ENCODE measurements around the gene POLR1E.

Gene POLR1E

GRCh38 chr9:37485389-37486255, at the start of gene POLR1E:
Gene POLR1E, plus strand, starts transcription at chr9:37485948. Its CDS starts 100 bp downstream, at chr9:37486048.
- Mint-ChIP-seq H3K4me3 (peak within 1 kb of the TSS; percentile 91), H3K27me3 (peaks cover 9% of the 10 kb centered on the region), H3K4me1 (ENCODE audit: low read depth) (peaks cover 42% of the 10 kb centered on the region), H3K36me3 (ENCODE audit: low read depth) (peaks cover 47% of the 10 kb centered on the region), H3K9me3 (no peaks in the 10 kb centered on the region), H3K27ac (peak within 1 kb of the TSS; percentile 94)
- peak; percentile 99 for DNase-seq

GRCh38 chr9:37436540-37436939, 49.2 kb upstream of the POLR1E start:
- H3K27me3 Mint-ChIP-seq: no peaks in the 10 kb centered on the region
- no peak for DNase-seq
- H3K4me1 Mint-ChIP-seq (ENCODE audit: low read depth): peaks cover 9% of the 10 kb centered on the region
- H3K27ac Mint-ChIP-seq: peak overlapping the region; percentile 63
- H3K36me3 Mint-ChIP-seq (ENCODE audit: low read depth): peaks cover 99% of the 10 kb centered on the region
- no peaks in the 10 kb centered on the region for H3K9me3 Mint-ChIP-seq
- no peak overlapping the region for H3K4me3 Mint-ChIP-seq

- Mint-ChIP-seq H3K4me1 (ENCODE audit: low read depth) (peaks cover 9% of the 10 kb centered on the region), H3K9me3 (no peaks in the 10 kb centered on the region), H3K27ac (peak overlapping the region; percentile 72), H3K4me3 (no peak overlapping the region), H3K27me3 (no peaks in the 10 kb centered on the region), H3K36me3 (ENCODE audit: low read depth) (peaks cover 99% of the 10 kb centered on the region)
- DNase-seq: no peak
Observed at GRCh38 chr9:37437010-37437409, 48.7 kb upstream of the POLR1E start.

GRCh38 chr9:37437621-37438020, 48.1 kb upstream of the POLR1E start:
- Mint-ChIP-seq H3K4me1 (ENCODE audit: low read depth) (peaks cover 5% of the 10 kb centered on the region), H3K9me3 (no peaks in the 10 kb centered on the region), H3K36me3 (ENCODE audit: low read depth) (peaks cover 99% of the 10 kb centered on the region), H3K4me3 (no peak overlapping the region), H3K27me3 (no peaks in the 10 kb centered on the region), H3K27ac (peak overlapping the region; percentile 47)
- no peak for DNase-seq

- Mint-ChIP-seq H3K9me3 (no peaks in the 10 kb centered on the region), H3K27me3 (no peaks in the 10 kb centered on the region), H3K4me3 (no peak overlapping the region), H3K4me1 (ENCODE audit: low read depth) (peaks cover 2% of the 10 kb centered on the region), H3K27ac (no peak overlapping the region), H3K36me3 (ENCODE audit: low read depth) (peaks cover 99% of the 10 kb centered on the region)
- no peak for DNase-seq
Observed at GRCh38 chr9:37438359-37438758, 47.4 kb upstream of the POLR1E start.

GRCh38 chr9:37441776-37442370, 43.9 kb upstream of the POLR1E start:
- H3K36me3 Mint-ChIP-seq (ENCODE audit: low read depth): peaks cover 86% of the 10 kb centered on the region
- H3K27ac Mint-ChIP-seq: no peak overlapping the region
- H3K27me3 Mint-ChIP-seq: no peaks in the 10 kb centered on the region
- peaks cover 9% of the 10 kb centered on the region for H3K4me1 Mint-ChIP-seq (ENCODE audit: low read depth)
- H3K9me3 Mint-ChIP-seq: no peaks in the 10 kb centered on the region
- DNase-seq: no peak
- no peak overlapping the region for H3K4me3 Mint-ChIP-seq

- H3K27ac Mint-ChIP-seq: no peak overlapping the region
- no peaks in the 10 kb centered on the region for H3K9me3 Mint-ChIP-seq
- H3K4me3 Mint-ChIP-seq: no peak overlapping the region
- H3K36me3 Mint-ChIP-seq (ENCODE audit: low read depth): peaks cover 85% of the 10 kb centered on the region
- peaks cover 13% of the 10 kb centered on the region for H3K4me1 Mint-ChIP-seq (ENCODE audit: low read depth)
- H3K27me3 Mint-ChIP-seq: no peaks in the 10 kb centered on the region
- DNase-seq: no peak
Observed at GRCh38 chr9:37442556-37442955, 43.2 kb upstream of the POLR1E start.

- no peak for DNase-seq
- no peak overlapping the region for H3K27ac Mint-ChIP-seq
- H3K36me3 Mint-ChIP-seq (ENCODE audit: low read depth): peaks cover 81% of the 10 kb centered on the region
- H3K27me3 Mint-ChIP-seq: no peaks in the 10 kb centered on the region
- no peak overlapping the region for H3K4me3 Mint-ChIP-seq
- no peaks in the 10 kb centered on the region for H3K9me3 Mint-ChIP-seq
- peaks cover 17% of the 10 kb centered on the region for H3K4me1 Mint-ChIP-seq (ENCODE audit: low read depth)
Observed at GRCh38 chr9:37443566-37443965, 42.2 kb upstream of the POLR1E start.

- no peaks in the 10 kb centered on the region for H3K9me3 Mint-ChIP-seq
- no peak overlapping the region for H3K27ac Mint-ChIP-seq
- peaks cover 16% of the 10 kb centered on the region for H3K4me1 Mint-ChIP-seq (ENCODE audit: low read depth)
- no peak overlapping the region for H3K4me3 Mint-ChIP-seq
- H3K27me3 Mint-ChIP-seq: no peaks in the 10 kb centered on the region
- peaks cover 76% of the 10 kb centered on the region for H3K36me3 Mint-ChIP-seq (ENCODE audit: low read depth)
- no peak for DNase-seq
Observed at GRCh38 chr9:37444890-37445289, 40.9 kb upstream of the POLR1E start.

- DNase-seq: no peak
- Mint-ChIP-seq H3K36me3 (ENCODE audit: low read depth) (peaks cover 72% of the 10 kb centered on the region), H3K27ac (peak overlapping the region; percentile 55), H3K4me1 (ENCODE audit: low read depth) (peaks cover 16% of the 10 kb centered on the region), H3K4me3 (no peak overlapping the region), H3K9me3 (no peaks in the 10 kb centered on the region), H3K27me3 (no peaks in the 10 kb centered on the region)
Observed at GRCh38 chr9:37445832-37446231, 39.9 kb upstream of the POLR1E start.

- Mint-ChIP-seq H3K4me3 (no peak overlapping the region), H3K27ac (no peak overlapping the region), H3K27me3 (no peaks in the 10 kb centered on the region)
Observed at GRCh38 chr9:37446401-37446800, 39.3 kb upstream of the POLR1E start.

GRCh38 chr9:37447111-37447510, 38.6 kb upstream of the POLR1E start:
- DNase-seq: no peak
- no peaks in the 10 kb centered on the region for H3K27me3 Mint-ChIP-seq
- peaks cover 21% of the 10 kb centered on the region for H3K4me1 Mint-ChIP-seq (ENCODE audit: low read depth)
- peak overlapping the region; percentile 45 for H3K27ac Mint-ChIP-seq
- H3K36me3 Mint-ChIP-seq (ENCODE audit: low read depth): peaks cover 68% of the 10 kb centered on the region
- H3K9me3 Mint-ChIP-seq: no peaks in the 10 kb centered on the region
- no peak overlapping the region for H3K4me3 Mint-ChIP-seq

More at GRCh38 chr9:37446401-37446800, 39.3 kb upstream of the POLR1E start:
- DNase-seq: no peak
- Mint-ChIP-seq H3K36me3 (ENCODE audit: low read depth) (peaks cover 70% of the 10 kb centered on the region), H3K4me1 (ENCODE audit: low read depth) (peaks cover 16% of the 10 kb centered on the region), H3K9me3 (no peaks in the 10 kb centered on the region)

- Mint-ChIP-seq H3K27ac (no peak overlapping the region), H3K36me3 (ENCODE audit: low read depth) (peaks cover 47% of the 10 kb centered on the region), H3K4me1 (ENCODE audit: low read depth) (peaks cover 45% of the 10 kb centered on the region), H3K4me3 (no peak overlapping the region), H3K27me3 (no peaks in the 10 kb centered on the region), H3K9me3 (no peaks in the 10 kb centered on the region)
- no peak for DNase-seq
Observed at GRCh38 chr9:37449862-37450632, 35.7 kb upstream of the POLR1E start.

- Mint-ChIP-seq H3K4me1 (ENCODE audit: low read depth) (peaks cover 56% of the 10 kb centered on the region), H3K9me3 (no peaks in the 10 kb centered on the region), H3K27me3 (no peaks in the 10 kb centered on the region), H3K4me3 (no peak overlapping the region), H3K27ac (no peak overlapping the region), H3K36me3 (ENCODE audit: low read depth) (peaks cover 46% of the 10 kb centered on the region)
- DNase-seq: no peak
Observed at GRCh38 chr9:37451628-37452027, 34.1 kb upstream of the POLR1E start.
